T-cell (primary cell): ENCODE measurements around the gene ARSB. TPM values are rescaled to one million over a fixed set of nuclear protein-coding genes. Genes with fewer than 3 reads are reported as not detected.
"Not testable (repeated sequence)": the region's sequence is repeated elsewhere in the genome, so short reads cannot be mapped to it uniquely, and the experiment has no call there.

Experiments used
- ATAC-seq, 4 experiments: fragments of 200-7000 bp in 3 of 4; fragments of 150-1000 bp in 1 of 4; cut with Tn5 transposase; replicated peaks in 1 of 4; 1 replicate in 3 of 4; 2 replicates in 1 of 4; pipeline ENCODE4 v1.10.0; 2021; ENCODE audit warnings: moderate library complexity in 3 of 4, mild to moderate bottlenecking in 2 of 4, moderate number of reproducible peaks in 1 of 4
- CTCF ChIA-PET, 2 donors: fragments of 300-600 bp; sonication (Branson Sonifier 250); formaldehyde crosslinking; loops; one replicate each; lab custom pipeline; 2022; ENCODE audit warnings: antibody characterized with exemption in 2 of 2; lab: Charles Lee
- POLR2A ChIA-PET, 2 donors: fragments of 300-600 bp; sonication (Branson Sonifier 250); formaldehyde crosslinking; loops; one replicate each; lab custom pipeline; 2022; ENCODE audit warnings: antibody characterized with exemption in 2 of 2; lab: Charles Lee
- DNase-seq, 35 experiments: peaks; one replicate each; pipeline versions ENCODE4 v3.0.0 to v3.0.0-alpha.2; 2013 to 2023
- H3K27ac ChIP-seq: one replicate; pipeline ENCODE4 v1.5.1; 2013; ENCODE audit warnings: low read length
- H3K27me3 ChIP-seq, 2 experiments: replicated peaks in 1 of 2; 1 replicate in 1 of 2; 2 replicates in 1 of 2; pipeline versions ENCODE4 v1.6.1 to v1.7.0; 2013; ENCODE audit warnings: low read length in 1 of 2, mixed read lengths in 1 of 2; ENCODE audit not compliant: control insufficient read depth in 2 of 2, insufficient read depth in 2 of 2; ENCODE audit errors: extremely low read depth in 1 of 2
- H3K36me3 ChIP-seq, 2 donors: 1 replicate in 1 of 2; 2 replicates in 1 of 2; pipeline versions ENCODE4 v1.6.1 to v1.7.0; 2013; ENCODE audit warnings: low read length in 1 of 2; ENCODE audit not compliant: control insufficient read depth in 2 of 2, insufficient read depth in 1 of 2; ENCODE audit errors: extremely low read depth in 1 of 2
- H3K4me1 ChIP-seq, 2 experiments: 1 replicate in 1 of 2; 2 replicates in 1 of 2; pipeline versions ENCODE4 v1.6.1 to v1.7.0; 2013; ENCODE audit warnings: low read length in 2 of 2, mixed read lengths in 1 of 2; ENCODE audit not compliant: insufficient read depth in 2 of 2, control insufficient read depth in 1 of 2; ENCODE audit errors: extremely low read depth in 1 of 2
- H3K4me3 ChIP-seq, 2 donors: 1 replicate in 1 of 2; 2 replicates in 1 of 2; pipeline versions ENCODE4 v1.5.1 to v1.7.0; 2013; ENCODE audit warnings: mild to moderate bottlenecking in 2 of 2, low read length in 1 of 2, moderate library complexity in 1 of 2; ENCODE audit not compliant: control insufficient read depth in 1 of 2; ENCODE audit errors: extremely low read depth in 1 of 2
- H3K9me3 ChIP-seq: 2 replicates; pipeline ENCODE4 v1.7.0; 2013
- H3K27ac Mint-ChIP-seq, 2 donors: one replicate each; pipeline ENCODE4 v1.8.0; 2020 to 2021; ENCODE audit warnings: mild to moderate bottlenecking in 2 of 2, mixed read lengths in 2 of 2
- H3K27me3 Mint-ChIP-seq, 2 donors: one replicate each; pipeline ENCODE4 v1.8.0; 2021 to 2022; ENCODE audit warnings: mixed read lengths in 2 of 2
- H3K36me3 Mint-ChIP-seq: one replicate; pipeline ENCODE4 v1.8.0; 2021; ENCODE audit warnings: mixed read lengths
- H3K4me1 Mint-ChIP-seq, 3 donors: one replicate each; pipeline ENCODE4 v1.8.0; 2020 to 2022; ENCODE audit warnings: mixed read lengths in 3 of 3, mild to moderate bottlenecking in 1 of 3
- H3K4me3 Mint-ChIP-seq, 3 donors: one replicate each; pipeline ENCODE4 v1.8.0; 2020 to 2022; ENCODE audit warnings: mild to moderate bottlenecking in 3 of 3, mixed read lengths in 3 of 3, moderate library complexity in 3 of 3
- H3K9me3 Mint-ChIP-seq, 3 donors: one replicate each; pipeline ENCODE4 v1.8.0; 2020 to 2022; ENCODE audit warnings: mixed read lengths in 3 of 3
- WGBS: methylation state at CpG from one replicate; pipeline ENCODE4 v1.1.5; 2013; ENCODE audit warnings: missing lambda C conversion rate; ENCODE audit not compliant: insufficient coverage; 5-methylcytosine and 5-hydroxymethylcytosine counted together
- total RNA-seq, 35 experiments: library from RNA in 6 of 35; stranded (reverse) in 6 of 35; fragments of 120-200 nt in 1 of 35; gene quantifications; one replicate each; pipeline versions ENCODE4 v1.2.1 to v1.2.4 and lab custom pipeline; 2013 to 2026

ARSB gene
- total RNA-seq, 5 donors from 2014 or later (not counting 1 experiment from before 2014, with no cell fraction given): 5.6 to 7.1 (median 6.9) TPM

DNA sequence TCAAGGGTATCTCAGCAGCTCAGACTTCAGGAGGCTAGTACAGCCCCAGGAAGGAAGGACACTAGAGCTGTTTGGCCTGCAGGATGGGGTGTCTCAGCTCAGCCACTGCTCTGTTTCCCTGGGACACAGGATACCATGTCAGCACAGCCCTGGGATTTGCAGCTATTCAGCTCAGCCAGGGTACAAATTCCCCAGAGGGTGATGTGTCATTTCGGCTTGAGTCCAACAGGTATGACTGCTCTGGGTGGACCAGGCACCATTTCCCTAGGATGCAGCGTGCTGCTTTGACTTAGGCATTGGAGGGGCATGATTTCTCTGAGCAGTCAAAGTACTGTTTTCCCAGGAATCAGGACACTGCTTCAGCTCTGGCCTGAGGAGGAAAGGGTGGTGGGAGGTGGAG is 130.1 kb downstream of the ARSB start:
- H3K9me3 Mint-ChIP-seq: peaks cover 6 to 13% (median 12%) of the 10 kb centered on the region in 3 donors
- peaks cover 29% of the 10 kb centered on the region for H3K36me3 Mint-ChIP-seq
- H3K4me3 Mint-ChIP-seq: no peak overlapping the region
- Histone ChIP-seq H3K4me1 (no peaks in the 10 kb centered on the region), H3K36me3 (no peaks in the 10 kb centered on the region), H3K4me3 (no peak overlapping the region), H3K9me3 (no peaks in the 10 kb centered on the region), H3K27ac (no peak overlapping the region), H3K27me3 (no peaks in the 10 kb centered on the region)
- no peaks in the 10 kb centered on the region for H3K4me1 Mint-ChIP-seq
- DNase-seq: no peak
- WGBS: 100% methylated on average over 1 of the region's 2 CpGs
- H3K27me3 Mint-ChIP-seq: no peaks in the 10 kb centered on the region
- POLR2A ChIA-PET: no interaction called here
- no peak for ATAC-seq
- CTCF ChIA-PET: no interaction called here
- no peak overlapping the region for H3K27ac Mint-ChIP-seq

DNA sequence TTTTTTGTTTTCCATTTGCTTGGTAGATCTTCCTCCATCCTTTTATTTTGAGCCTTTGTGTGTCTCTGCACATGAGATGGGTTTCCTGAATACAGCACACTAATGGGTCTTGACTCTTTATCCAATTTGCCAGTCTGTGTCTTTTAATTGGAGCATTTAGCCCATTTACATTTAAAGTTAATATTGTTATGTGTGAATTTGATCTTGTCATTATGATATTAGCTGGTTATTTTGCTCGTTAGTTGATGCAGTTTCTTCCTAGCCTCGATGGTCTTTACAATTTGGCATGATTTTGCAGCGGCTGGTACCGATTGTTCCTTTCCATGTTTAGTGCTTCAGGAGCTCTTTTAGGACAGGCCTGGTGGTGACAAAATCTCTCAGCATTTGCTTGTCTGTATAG is 133.2 kb downstream of the ARSB start:
- CTCF ChIA-PET, H3K27ac Mint-ChIP-seq, H3K27me3 ChIP-seq, H3K27me3 Mint-ChIP-seq, H3K4me1 ChIP-seq, POLR2A ChIA-PET, H3K4me3 Mint-ChIP-seq, H3K9me3 ChIP-seq, H3K36me3 ChIP-seq, H3K27ac ChIP-seq, ATAC-seq, H3K4me1 Mint-ChIP-seq, H3K4me3 ChIP-seq, DNase-seq: not testable (repeated sequence)
- Mint-ChIP-seq H3K9me3 (peaks cover 6 to 13% (median 11%) of the 10 kb centered on the region in 3 donors), H3K36me3 (peaks cover 17% of the 10 kb centered on the region)
- WGBS: no CpG with 5 or more reads among the region's 4 CpGs

GRCh38 chr5:78845470-78845869 is 139.6 kb downstream of the ARSB start:
- no peaks in the 10 kb centered on the region for H3K27me3 Mint-ChIP-seq
- CTCF ChIA-PET: interaction anchor here in 1 of 2 donors (0.5 kb wide), 1 partner anchor 253 kb away, joined by 3 read pairs; no protein-coding TSS in a partner anchor
- POLR2A ChIA-PET: no interaction called here
- no peaks in the 10 kb centered on the region for H3K9me3 ChIP-seq
- no CpG with 5 or more reads among the region's 3 CpGs for WGBS
- H3K9me3 Mint-ChIP-seq: peaks cover 0 to 15% (median 4%) of the 10 kb centered on the region in 3 donors
- H3K27me3 ChIP-seq: no peaks in the 10 kb centered on the region
- H3K4me3 Mint-ChIP-seq: no peak overlapping the region
- no peaks in the 10 kb centered on the region for H3K4me1 Mint-ChIP-seq
- no peak overlapping the region for H3K27ac ChIP-seq
- no peaks in the 10 kb centered on the region for H3K4me1 ChIP-seq
- H3K36me3 ChIP-seq: no peaks in the 10 kb centered on the region
- ATAC-seq (no peak), DNase-seq (no peak)
- H3K36me3 Mint-ChIP-seq: no peaks in the 10 kb centered on the region
- H3K27ac Mint-ChIP-seq: no peak overlapping the region
- no peak overlapping the region for H3K4me3 ChIP-seq

DNA sequence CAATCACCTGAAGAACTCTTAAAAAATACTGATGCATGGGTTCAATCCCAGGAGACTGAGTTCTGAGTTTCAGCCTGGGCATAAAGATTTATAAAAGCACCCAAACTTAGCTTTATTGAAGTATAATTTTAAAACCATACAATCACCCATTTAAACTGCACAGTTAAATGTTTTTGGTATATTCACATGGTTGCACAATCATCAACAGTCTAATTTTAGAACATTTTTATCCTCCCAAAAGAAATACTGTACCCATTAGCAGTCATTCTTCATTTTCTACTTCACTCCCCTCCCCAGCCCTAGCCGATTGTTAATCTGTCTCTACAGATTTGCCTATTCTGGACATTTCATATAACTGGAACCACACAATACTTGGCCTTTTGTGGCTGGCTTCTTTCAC is 141.7 kb downstream of the ARSB start:
- no peaks in the 10 kb centered on the region for H3K9me3 ChIP-seq
- Mint-ChIP-seq H3K9me3 (peaks cover 0 to 12% (median 4%) of the 10 kb centered on the region in 3 donors), H3K36me3 (peaks cover 7% of the 10 kb centered on the region), H3K4me1 (no peaks in the 10 kb centered on the region), H3K27me3 (no peaks in the 10 kb centered on the region), H3K4me3 (no peak overlapping the region), H3K27ac (no peak overlapping the region)
- H3K27ac ChIP-seq: no peak overlapping the region
- CTCF ChIA-PET: no interaction called here
- H3K36me3 ChIP-seq: no peaks in the 10 kb centered on the region
- no peaks in the 10 kb centered on the region for H3K4me1 ChIP-seq
- no peaks in the 10 kb centered on the region for H3K27me3 ChIP-seq
- WGBS: 91% methylated on average over 1 of the region's 1 CpG
- DNase-seq: no peak
- no peak for ATAC-seq
- no peak overlapping the region for H3K4me3 ChIP-seq
- POLR2A ChIA-PET: no interaction called here

GRCh38 chr5:78841767-78842166 is 143.3 kb downstream of the ARSB start:
- Histone ChIP-seq H3K4me3 (no peak overlapping the region), H3K27me3 (no peaks in the 10 kb centered on the region), H3K4me1 (no peaks in the 10 kb centered on the region), H3K27ac (no peak overlapping the region), H3K36me3 (no peaks in the 10 kb centered on the region), H3K9me3 (no peaks in the 10 kb centered on the region)
- no CpG with 5 or more reads among the region's 2 CpGs for WGBS
- ATAC-seq: no peak
- Mint-ChIP-seq H3K4me3 (no peak overlapping the region), H3K27ac (no peak overlapping the region), H3K36me3 (peaks cover 16% of the 10 kb centered on the region), H3K9me3 (peaks cover 0 to 11% (median 4%) of the 10 kb centered on the region in 3 donors), H3K4me1 (no peaks in the 10 kb centered on the region), H3K27me3 (no peaks in the 10 kb centered on the region)
- no peak for DNase-seq
- CTCF ChIA-PET: no interaction called here
- POLR2A ChIA-PET: no interaction called here

DNA sequence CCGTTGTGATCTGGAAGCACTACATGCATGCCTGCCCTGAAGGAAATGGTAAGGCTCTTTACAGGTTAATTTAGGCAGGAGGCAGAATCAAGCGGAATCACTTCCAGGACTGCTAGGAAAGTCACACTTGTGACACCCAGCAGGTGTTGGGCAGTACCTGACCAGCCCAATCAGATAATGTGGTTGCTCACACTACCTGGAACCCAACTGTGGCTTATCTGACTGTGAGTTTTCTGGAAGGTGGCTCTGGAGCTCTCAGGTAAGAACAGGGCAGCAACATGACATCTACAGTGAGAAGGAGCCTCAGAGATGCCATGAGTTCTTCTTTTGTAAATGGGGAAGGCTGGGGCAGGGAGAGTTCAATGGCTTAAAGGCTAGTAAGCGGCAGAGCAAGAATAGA is 146.4 kb downstream of the ARSB start:
- Histone ChIP-seq H3K27ac (no peak overlapping the region), H3K4me1 (no peaks in the 10 kb centered on the region), H3K9me3 (no peaks in the 10 kb centered on the region), H3K4me3 (no peak overlapping the region), H3K36me3 (no peaks in the 10 kb centered on the region), H3K27me3 (no peaks in the 10 kb centered on the region)
- DNase-seq (no peak), ATAC-seq (no peak)
- 100% methylated on average over 2 of the region's 3 CpGs for WGBS
- Mint-ChIP-seq H3K27me3 (no peaks in the 10 kb centered on the region), H3K36me3 (peaks cover 35% of the 10 kb centered on the region), H3K4me3 (no peak overlapping the region), H3K4me1 (no peaks in the 10 kb centered on the region), H3K9me3 (no peaks in the 10 kb centered on the region), H3K27ac (no peak overlapping the region)
- ChIA-PET POLR2A (no interaction called here), CTCF (no interaction called here)

DNA sequence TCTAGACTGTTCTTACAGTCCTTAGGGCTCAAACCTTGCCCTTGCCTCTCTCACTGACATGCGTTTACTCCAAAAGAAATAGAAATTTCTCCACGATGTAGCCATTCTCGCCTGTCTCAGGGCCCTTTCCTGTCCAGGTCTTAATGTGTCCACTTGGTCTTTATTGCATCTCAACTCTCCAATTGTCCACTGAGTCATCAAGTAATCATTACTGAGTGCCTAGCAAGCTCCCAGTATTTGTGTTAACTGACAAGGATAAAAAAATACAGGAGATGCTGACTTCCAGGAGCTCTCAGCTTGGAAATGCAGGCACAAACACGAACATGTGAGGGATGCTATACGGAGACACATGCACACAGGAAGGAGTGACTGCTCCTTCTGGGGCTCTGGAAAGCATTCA is 147.3 kb downstream of the ARSB start:
- no peaks in the 10 kb centered on the region for H3K27me3 ChIP-seq
- ATAC-seq: no peak
- no peaks in the 10 kb centered on the region for H3K9me3 ChIP-seq
- Mint-ChIP-seq H3K9me3 (no peaks in the 10 kb centered on the region), H3K4me3 (no peak overlapping the region), H3K27ac (no peak overlapping the region), H3K4me1 (no peaks in the 10 kb centered on the region), H3K36me3 (peaks cover 40% of the 10 kb centered on the region), H3K27me3 (no peaks in the 10 kb centered on the region)
- no peaks in the 10 kb centered on the region for H3K4me1 ChIP-seq
- H3K36me3 ChIP-seq: no peaks in the 10 kb centered on the region
- no peak overlapping the region for H3K27ac ChIP-seq
- no peak for DNase-seq
- ChIA-PET CTCF (no interaction called here), POLR2A (no interaction called here)
- no peak overlapping the region for H3K4me3 ChIP-seq
- 94% methylated on average over 3 of the region's 5 CpGs for WGBS
